Stimulated activated CD4-positive, alpha-beta T cell treated with anti-CD3 and anti-CD28 coated beads, Interleukin-15, amount 100 ng/mL, for 24 hours (primary cell): ENCODE data around the gene TCIRG1.

Source experiments
- DNase-seq: peaks from one replicate; pipeline ENCODE4 v3.0.0-alpha.2; 2020

TCIRG1 gene

DNA sequence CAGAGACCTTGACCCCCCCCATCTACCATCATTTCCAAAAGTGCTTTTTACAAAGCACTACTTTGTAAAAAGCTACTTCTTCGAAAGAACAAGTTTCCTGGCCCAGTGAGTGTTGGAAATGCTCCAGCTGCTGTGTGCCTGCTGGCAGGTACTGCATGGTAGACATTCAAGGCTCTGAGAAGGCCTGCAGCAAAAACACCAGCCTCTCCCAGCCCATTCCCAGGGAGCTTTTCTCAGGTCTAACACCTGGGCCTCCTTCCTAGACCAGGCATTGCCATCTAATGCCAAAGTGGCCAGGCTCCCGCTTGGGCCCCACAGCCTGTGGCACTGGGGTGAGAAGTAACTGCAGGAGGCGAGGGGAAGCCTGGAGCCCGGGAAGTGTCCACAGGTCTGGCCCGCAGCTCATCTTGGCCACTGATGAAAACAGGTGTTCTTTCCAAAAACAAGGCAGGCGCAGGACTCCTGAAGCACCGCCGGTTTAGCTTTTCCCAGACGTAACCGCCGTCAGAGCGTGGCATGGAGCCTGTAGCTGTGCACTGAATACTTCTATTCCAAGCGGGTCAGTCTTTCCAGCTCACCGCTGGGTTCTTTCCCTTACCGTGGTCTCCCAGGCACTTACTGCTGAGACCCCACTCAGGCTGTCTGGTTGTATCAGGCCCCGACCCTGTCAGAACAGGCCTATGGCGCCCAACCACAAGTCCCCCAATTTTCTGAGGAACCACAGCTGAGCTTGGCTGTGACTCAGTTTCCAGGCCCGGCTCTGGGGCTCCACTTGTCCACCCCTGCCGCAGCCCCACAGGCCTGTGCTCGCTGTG is 1.2 kb upstream of the TCIRG1 start:
- DNase-seq, result no peak

DNA sequence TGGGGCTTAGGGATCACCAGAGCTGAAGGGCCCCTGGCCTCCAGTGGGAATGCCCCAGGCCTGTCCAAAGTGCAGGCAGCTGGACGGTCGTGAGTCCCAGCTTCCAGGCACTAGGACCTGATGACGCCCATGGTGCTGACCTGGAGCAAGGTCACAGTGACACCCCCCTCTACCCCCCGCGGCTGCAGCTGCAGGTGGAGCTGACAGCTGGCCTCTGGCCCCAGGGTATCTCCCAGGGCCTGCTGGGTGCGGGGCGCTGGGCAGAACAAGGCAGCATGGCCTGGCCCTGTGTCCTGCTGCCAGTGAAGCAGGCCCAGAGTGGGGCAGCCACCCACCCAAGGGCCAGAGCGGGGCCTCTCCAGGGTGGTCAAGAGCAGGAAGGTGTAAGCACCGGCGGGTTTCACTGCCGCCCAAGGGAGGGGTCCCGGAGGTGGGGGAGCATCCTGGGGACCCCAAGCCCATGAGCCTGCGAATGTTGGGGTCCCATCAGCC is 553 bp upstream of the TCIRG1 start:
- DNase-seq, result no peak

DNA sequence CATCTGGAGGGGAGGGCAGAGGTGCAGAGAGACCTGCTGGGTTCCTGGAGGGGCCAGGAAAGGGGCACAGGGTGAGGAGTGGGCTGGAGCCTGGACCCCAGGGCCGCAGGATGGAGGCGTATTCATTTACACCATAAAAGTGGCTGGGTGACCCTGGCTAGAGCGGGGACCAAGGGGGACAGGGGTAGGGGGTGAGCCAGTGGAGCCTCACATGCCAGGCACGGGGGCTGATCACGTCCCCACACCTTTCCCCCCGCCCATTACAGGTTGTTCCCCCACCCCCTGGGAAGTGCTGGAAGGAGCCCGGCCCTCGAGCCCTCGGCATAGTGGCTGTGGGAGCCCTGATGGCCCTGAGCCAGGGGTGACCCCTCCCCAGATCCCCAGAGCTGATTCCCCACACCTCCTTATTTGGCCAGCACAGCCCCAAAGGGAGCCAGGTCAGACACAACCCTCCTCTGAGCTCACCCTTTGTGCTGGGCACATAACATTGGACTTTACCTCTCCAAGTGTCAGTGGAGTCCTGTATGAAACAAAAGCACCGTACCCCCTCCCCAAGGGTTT is 781 bp downstream of the TCIRG1 start:
- no peak for DNase-seq

DNA sequence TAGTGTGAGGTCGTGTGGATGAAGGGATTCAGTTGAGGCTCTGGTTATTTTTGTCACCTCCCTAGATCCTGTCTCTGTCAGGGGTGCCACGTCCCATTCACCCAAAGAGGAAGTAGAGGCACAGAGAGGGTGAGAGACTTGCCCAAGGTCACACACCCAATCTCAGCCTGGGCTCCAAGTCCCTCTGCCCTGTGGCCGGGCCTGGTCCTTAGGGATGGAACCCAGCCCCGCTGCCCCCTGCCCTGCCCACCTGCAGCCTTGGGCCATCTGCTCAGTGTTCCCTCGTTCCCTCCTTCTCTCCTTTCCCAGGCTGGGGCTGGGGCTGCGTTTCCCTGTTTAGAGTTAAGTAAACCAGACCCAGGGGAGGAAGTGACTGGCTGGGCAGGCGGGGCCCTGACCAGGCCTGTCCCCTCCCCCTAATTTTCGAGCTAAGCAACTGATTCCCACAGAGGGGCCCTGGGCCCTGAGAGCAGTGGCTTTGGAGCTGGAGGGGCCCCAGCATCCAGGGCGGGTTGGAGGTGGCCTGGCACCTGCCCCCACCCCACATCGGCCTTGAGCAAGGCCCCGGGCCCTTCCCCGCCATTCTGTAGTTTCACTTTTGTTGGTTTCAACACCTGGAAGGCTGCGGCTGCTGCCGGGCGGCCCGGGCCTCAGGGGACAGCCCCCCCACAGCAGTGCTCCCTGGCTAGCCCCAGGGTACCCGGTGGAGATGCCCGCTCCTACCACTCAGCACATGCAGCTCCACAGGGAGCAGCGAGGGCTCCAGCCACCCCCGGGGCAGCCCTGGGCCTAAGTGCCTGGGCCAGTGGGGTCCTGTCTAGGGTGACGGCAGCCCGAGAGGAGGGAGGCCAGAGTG is 1.5 kb downstream of the TCIRG1 start:
- DNase-seq, result peak; percentile 72

DNA sequence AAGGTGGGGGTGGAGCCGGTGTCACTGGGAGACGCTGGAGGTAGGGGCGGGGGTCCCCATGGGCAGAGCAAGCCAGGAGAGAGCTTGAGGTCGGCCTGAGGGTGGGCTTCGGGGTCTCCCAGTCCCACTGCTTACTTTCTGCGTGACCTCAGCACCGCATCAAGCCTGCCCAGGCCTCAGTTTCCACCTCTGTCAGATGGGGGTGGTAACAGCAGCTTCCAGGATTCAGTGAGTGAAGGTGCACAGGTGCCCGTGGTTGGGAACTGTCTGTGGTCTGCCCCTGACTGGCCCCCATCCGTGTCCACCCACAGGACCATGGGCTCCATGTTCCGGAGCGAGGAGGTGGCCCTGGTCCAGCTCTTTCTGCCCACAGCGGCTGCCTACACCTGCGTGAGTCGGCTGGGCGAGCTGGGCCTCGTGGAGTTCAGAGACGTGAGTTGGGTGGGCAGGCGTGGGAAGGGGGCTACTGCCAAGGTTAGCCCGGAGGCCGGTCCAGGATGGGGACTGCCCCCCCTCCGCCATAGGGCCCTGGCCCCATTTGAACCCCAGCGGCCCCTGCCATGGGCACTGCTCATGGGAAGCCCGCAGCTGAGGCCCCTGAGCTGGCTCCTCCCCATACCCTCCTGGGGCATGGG is 2.2 kb downstream of the TCIRG1 start:
- DNase-seq, result no peak

DNA sequence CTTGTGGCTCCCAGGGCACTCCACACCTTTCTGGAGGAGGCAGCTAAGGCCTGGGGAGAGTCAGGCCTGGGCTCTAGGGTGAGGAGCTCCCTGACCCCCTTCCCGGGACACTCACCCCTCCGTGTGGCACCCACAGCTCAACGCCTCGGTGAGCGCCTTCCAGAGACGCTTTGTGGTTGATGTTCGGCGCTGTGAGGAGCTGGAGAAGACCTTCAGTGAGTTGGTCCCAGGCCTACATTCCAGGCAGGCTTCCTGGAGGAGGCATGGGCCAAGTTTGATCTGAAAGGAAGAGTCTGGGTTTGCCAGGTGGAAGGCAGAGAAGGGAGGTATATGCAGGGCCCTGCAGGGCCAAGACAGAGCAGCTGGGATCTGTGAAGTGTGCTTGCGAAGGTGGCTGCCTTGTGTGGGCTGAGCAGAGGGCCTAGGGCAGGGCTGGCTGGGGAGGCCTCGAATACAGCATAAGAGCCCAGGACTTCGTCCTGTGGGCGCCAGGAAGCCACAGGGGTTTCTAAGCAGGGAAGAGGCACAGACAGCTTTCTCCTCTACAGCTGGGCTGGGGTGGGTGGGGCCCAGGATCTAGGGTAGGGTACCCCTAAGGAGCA is 2.9 kb downstream of the TCIRG1 start:
- no peak for DNase-seq

DNA sequence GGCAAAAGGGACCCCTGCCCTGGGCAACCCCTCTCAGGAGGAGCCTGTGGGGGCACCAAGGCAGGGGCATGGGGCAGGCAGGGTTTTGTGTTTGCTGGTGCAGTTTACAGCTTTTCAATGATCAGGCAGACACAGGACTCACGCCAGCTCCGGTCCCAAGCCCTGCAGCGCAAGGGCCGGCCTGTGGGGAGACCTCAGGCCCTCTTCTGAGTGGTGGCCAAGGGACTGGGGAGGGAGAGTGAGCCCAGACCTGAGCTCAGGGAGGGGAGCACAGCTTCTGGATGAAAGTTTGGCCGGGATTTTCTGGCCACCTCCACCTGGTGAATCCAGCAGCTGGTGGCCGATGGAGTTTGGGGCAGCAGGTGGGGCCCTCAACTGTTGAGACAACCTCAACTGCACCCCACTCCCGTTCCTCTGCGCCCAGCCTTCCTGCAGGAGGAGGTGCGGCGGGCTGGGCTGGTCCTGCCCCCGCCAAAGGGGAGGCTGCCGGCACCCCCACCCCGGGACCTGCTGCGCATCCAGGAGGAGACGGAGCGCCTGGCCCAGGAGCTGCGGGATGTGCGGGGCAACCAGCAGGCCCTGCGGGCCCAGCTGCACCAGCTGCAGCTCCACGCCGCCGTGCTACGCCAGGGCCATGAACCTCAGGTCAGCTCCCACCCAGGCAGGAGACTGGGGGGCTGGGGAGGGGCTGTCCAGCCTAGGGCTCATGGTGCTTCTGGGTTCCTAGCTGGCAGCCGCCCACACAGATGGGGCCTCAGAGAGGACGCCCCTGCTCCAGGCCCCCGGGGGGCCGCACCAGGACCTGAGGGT is 3.6 kb downstream of the TCIRG1 start:
- no peak for DNase-seq

DNA sequence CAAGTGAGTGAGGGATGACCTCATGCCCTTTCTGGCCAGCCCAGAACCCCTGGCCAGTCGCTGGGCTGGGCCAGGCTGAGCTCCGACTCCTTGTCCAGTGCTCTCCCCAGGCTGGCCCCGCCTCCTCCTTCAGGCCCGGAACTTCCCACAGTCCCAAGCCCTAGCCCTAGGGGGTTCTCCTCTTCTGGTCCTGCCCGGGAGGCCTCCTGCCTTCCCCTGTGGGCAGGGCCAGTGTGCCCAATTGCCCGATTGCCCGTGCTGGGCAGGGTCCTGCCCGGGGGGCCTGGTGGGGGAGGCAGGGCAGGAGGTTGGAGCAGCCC is 4.2 kb downstream of the TCIRG1 start:
- no peak for DNase-seq

DNA sequence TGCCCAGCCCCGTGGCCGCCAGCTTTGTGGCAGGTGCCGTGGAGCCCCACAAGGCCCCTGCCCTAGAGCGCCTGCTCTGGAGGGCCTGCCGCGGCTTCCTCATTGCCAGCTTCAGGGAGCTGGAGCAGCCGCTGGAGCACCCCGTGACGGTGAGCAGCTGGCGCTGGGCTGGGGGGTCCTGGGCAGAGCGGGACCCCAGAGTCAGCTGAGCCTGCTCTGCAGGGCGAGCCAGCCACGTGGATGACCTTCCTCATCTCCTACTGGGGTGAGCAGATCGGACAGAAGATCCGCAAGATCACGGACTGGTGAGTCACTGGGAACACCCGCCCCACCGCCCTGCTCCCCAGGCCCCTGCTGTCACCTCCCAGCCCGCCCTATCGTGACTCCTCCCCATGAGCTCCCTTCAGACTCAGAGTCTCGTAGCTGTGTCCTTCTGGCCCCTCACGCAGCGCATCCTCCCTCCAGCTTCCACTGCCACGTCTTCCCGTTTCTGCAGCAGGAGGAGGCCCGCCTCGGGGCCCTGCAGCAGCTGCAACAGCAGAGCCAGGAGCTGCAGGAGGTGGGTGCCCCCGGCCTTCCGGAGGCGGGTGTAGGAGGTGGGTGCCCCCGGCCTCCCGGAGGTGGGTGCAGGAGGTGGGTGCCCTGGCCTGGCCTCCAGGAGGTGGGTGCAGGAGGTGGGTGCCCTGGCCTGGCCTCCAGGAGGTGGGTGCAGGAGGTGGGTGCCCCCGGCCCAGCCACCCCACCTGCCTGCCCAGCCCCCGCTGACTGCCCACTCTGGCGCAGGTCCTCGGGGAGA is 4.7 kb downstream of the TCIRG1 start:
- no peak for DNase-seq

DNA sequence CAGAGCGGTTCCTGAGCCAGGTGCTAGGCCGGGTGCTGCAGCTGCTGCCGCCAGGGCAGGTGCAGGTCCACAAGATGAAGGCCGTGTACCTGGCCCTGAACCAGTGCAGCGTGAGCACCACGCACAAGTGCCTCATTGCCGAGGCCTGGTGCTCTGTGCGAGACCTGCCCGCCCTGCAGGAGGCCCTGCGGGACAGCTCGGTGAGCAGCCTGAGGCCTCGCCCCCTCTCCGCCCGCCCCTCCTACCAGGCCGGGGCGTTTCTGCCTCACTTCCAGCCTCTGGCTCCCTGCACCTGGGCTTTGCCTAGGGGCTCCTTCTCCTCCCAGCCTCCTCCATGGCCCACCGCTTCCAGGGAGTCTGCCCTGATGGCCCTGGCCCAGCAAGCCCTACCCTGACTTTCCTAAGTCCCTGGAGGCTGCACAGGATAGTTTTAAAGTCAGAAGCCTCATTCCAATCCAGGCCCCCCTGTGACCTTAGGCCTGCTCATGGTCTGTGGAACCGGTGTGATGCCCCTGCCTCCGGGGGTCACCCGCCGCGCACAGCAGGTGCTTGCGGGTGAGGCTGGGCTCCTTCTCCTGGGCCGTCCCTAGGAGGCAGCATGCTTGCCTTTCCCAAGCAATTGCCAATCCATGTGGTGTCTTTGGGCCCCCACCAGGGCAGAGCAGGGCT is 5.5 kb downstream of the TCIRG1 start:
- no peak for DNase-seq

DNA sequence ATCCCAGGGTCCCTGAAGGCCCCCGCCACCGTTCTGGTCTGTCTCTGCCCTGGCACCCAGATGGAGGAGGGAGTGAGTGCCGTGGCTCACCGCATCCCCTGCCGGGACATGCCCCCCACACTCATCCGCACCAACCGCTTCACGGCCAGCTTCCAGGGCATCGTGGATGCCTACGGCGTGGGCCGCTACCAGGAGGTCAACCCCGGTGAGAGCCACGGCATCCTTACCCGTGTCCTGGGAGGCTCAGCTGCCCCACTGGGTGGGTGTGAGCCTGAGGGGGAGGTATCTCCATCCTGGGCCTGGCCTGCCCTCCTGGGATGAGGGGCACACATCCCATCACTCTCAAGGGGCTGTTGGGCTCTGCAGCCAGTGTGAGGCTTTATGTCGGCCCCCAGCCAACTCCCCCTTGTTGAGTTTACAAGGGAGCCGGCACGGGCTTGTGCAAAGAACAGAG is 6.1 kb downstream of the TCIRG1 start:
- no peak for DNase-seq

DNA sequence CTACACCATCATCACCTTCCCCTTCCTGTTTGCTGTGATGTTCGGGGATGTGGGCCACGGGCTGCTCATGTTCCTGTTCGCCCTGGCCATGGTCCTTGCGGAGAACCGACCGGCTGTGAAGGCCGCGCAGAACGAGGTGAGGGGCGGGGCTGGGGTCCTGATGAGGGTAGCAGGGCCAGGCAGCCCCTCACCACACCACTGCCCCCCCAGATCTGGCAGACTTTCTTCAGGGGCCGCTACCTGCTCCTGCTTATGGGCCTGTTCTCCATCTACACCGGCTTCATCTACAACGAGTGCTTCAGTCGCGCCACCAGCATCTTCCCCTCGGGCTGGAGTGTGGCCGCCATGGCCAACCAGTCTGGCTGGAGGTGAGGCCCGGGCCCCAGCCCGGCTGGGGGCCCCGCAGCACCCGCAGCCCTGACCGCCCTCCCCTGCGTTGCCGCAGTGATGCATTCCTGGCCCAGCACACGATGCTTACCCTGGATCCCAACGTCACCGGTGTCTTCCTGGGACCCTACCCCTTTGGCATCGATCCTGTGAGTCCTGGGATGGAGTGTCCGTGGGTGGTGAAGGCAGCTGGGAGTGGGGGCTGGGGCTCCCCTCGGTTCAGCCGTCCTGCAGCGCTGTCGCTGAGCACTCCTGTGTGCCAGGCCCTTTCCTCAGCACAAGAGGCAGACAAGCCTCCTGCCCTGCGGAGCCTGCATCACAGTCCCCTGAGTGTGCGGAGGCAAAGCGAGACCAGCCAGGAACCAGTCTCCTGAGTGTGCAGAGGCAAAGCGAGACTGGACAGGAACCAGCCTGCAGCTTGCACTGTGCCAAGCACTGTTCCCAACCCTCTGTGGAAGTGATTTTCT is 8.8 kb downstream of the TCIRG1 start:
- DNase-seq, result no peak

DNA sequence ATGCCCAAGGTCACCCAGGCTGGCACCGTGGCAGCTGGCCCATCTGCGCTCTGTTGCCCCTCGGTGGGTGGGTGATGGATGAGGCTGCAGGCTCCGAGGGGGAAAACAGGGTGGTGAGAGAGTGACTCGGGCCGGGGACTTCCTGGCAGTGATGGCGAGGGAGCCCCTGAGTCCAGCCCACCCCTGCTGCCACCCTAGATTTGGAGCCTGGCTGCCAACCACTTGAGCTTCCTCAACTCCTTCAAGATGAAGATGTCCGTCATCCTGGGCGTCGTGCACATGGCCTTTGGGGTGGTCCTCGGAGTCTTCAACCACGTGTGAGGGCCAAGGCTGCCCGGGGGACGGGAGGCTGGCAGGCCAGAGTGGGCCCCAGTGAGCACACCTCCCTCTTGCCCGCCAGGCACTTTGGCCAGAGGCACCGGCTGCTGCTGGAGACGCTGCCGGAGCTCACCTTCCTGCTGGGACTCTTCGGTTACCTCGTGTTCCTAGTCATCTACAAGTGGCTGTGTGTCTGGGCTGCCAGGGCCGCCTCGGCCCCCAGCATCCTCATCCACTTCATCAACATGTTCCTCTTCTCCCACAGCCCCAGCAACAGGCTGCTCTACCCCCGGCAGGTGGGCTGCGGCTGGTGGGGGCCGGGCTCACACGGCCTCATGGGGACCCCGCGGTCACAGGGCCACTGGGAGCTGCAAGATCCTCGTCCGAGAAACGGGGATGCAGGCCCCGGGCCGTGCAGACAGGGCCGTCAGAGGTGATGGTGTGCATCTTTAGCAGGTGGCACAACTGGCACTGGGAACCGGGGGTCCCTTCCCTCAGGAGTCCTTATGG is 10.1 kb downstream of the TCIRG1 start:
- DNase-seq, result no peak

DNA sequence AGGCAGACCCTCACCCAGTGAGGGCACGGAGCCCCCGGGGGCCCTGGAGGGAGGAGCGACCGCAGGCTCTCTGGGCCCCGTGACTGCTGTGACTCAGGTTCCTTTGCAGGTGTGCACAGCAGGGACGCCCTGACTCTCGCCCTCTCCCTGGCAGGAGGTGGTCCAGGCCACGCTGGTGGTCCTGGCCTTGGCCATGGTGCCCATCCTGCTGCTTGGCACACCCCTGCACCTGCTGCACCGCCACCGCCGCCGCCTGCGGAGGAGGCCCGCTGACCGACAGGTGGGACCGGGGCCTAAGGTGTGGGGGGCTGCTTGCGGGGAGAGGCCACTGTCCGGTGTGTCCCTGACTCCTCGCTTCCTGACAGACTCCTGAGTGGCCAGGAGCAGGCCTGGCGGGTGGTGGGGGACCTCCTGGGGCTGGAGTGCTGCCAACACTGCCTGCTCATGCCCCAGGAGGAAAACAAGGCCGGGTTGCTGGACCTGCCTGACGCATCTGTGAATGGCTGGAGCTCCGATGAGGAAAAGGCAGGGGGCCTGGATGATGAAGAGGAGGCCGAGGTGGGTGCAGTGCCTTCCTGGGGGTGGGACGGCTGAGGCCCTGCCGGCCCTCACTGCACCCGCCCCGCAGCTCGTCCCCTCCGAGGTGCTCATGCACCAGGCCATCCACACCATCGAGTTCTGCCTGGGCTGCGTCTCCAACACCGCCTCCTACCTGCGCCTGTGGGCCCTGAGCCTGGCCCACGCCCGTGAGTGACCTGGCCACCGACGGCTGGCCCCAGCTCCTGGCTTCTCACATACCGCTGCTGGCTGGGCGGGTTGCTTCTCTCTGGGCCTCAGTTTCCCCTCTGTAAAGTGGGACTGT is 10.9 kb downstream of the TCIRG1 start:
- DNase-seq, result no peak

DNA sequence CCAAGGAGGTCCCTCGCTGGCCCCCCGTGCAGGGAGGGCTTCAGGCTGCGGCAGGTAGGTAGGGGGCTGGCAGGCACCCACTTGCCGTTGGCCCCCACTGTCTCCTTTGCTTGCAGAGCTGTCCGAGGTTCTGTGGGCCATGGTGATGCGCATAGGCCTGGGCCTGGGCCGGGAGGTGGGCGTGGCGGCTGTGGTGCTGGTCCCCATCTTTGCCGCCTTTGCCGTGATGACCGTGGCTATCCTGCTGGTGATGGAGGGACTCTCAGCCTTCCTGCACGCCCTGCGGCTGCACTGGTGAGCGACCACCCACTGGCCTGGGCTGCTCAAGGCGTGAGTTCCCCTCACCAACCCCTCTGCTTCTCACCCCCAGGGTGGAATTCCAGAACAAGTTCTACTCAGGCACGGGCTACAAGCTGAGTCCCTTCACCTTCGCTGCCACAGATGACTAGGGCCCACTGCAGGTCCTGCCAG is 11.6 kb downstream of the TCIRG1 start:
- no peak for DNase-seq

DNA sequence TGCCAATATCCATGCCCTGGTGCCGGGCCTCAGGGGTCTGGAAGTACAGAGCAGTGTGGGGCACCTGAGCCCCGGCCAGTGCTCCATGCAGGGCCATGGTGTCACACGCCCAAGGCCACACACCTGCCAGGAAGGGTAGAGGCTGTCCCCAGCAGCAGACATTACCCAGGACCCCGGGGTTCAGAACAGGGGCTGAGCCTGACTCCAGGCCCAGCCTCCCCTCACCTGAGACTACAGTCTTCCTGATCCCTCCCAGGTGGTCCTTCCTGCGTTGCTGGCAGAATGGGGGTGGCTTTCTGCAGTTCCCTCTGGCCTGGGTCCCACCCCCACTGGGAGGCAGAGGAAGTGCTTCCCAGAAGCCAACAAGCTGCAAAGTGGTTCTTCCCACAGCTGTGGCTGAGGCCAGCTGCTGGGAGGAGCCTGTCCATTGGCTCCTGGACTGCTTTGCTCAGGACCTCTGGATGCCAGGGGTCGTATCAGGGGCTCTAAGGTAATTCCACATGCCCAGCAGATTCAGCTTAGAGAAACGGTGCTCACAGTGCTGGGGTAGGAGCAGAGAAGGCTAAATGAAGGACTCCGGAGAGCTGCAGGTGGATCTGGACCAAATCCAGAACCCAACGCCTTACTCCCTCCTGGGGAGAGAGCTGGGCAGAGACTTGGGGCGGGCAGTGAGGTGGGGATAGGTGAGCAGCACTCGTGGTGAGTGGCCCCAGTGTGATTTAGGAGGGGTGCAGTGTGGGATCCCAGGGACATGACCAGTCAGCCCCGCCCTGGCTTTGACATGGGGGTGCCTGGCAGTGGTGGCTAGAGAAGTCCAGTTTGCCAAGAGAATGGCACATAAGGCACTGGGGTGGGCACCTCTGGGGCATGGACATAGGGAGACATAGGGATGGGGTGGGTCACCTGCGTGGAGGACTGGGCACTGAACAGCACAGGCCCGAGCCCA is 12.6 kb downstream of the TCIRG1 start:
- no peak for DNase-seq
